GM21529 (cell line): Measurements from ENCODE around the gene MRPL23.
A peak's percentile ranks its signal among the peaks of the same experiment; 100 is the strongest.

Experiments used
- ATAC-seq: cut with Tn5 transposase; IDR thresholded peaks from one replicate; pipeline ENCODE4 v1.9.1; 2021; ENCODE audit not compliant: unreplicated experiment

Gene MRPL23

GRCh38 chr11:1946812-1947484 is at the start of gene MRPL23:
TSS of gene MRPL23 (plus strand) at chr11:1947332. CDS start at chr11:1947363, 31 bp downstream.
- ATAC-seq: peak; percentile 62

- no peak for ATAC-seq
Measured at GRCh38 chr11:1899090-1899489, 48.0 kb upstream of the MRPL23 start.

- ATAC-seq: no peak
Measured at GRCh38 chr11:1899686-1900085, 47.4 kb upstream of the MRPL23 start.

- no peak for ATAC-seq
Measured at GRCh38 chr11:1906181-1906580, 41.0 kb upstream of the MRPL23 start.

- no peak for ATAC-seq
Measured at GRCh38 chr11:1906611-1907423, 40.3 kb upstream of the MRPL23 start.

GRCh38 chr11:1908618-1909017 is 38.5 kb upstream of the MRPL23 start:
- no peak for ATAC-seq

GRCh38 chr11:1909524-1909923 is 37.6 kb upstream of the MRPL23 start:
- no peak for ATAC-seq

GRCh38 chr11:1912289-1912878 is 34.7 kb upstream of the MRPL23 start:
- ATAC-seq: no peak

GRCh38 chr11:1913271-1914060 is 33.7 kb upstream of the MRPL23 start:
- no peak for ATAC-seq

- no peak for ATAC-seq
Measured at GRCh38 chr11:1915795-1916131, 31.4 kb upstream of the MRPL23 start.

GRCh38 chr11:1916132-1916985 is 30.8 kb upstream of the MRPL23 start:
- ATAC-seq: no peak

GRCh38 chr11:1916986-1917522 is 30.1 kb upstream of the MRPL23 start:
- ATAC-seq: no peak

- ATAC-seq: no peak
Measured at GRCh38 chr11:1917523-1918435, 29.4 kb upstream of the MRPL23 start.

GRCh38 chr11:1918436-1919315 is 28.5 kb upstream of the MRPL23 start:
- ATAC-seq: no peak

GRCh38 chr11:1919391-1920127 is 27.6 kb upstream of the MRPL23 start, which contains the start of gene TNNT3:
TSS of gene TNNT3 (plus strand) at chr11:1919703. CDS start at chr11:1922875, 3,172 bp downstream.
- ATAC-seq: no peak

- ATAC-seq: no peak
Measured at GRCh38 chr11:1920128-1920908, 26.8 kb upstream of the MRPL23 start.
